Stimulated activated memory B cell treated with anti-CD40 and anti-IgM and Interleukin-4, amounts not matched to agents 10 μg/mL and 1 μg/mL and 100 μg/mL, for 72 hours (primary cell): ENCODE data around the gene TMC1.
"Not testable (repeated sequence)": the region's sequence is repeated elsewhere in the genome, so short reads cannot be mapped to it uniquely, and the experiment has no call there.

ENCODE experiments used
- ATAC-seq: fragments of 150-1000 bp; cut with Tn5 transposase; 2 replicates; pipeline ENCODE4 v1.10.0; 2021
- H3K27ac Mint-ChIP-seq: one replicate; pipeline ENCODE4 v1.8.0; 2022; ENCODE audit warnings: mild to moderate bottlenecking, mixed read lengths
- H3K27me3 Mint-ChIP-seq: one replicate; pipeline ENCODE4 v1.8.0; 2022; ENCODE audit warnings: mixed read lengths
- H3K36me3 Mint-ChIP-seq: one replicate; pipeline ENCODE4 v1.8.0; 2022; ENCODE audit warnings: mixed read lengths
- H3K4me1 Mint-ChIP-seq: one replicate; pipeline ENCODE4 v1.8.0; 2022; ENCODE audit warnings: mixed read lengths
- H3K4me3 Mint-ChIP-seq: one replicate; pipeline ENCODE4 v1.8.0; 2022; ENCODE audit warnings: mild to moderate bottlenecking, moderate library complexity, mixed read lengths
- H3K9me3 Mint-ChIP-seq: one replicate; pipeline ENCODE4 v1.8.0; 2022; ENCODE audit warnings: mixed read lengths

Gene TMC1

DNA sequence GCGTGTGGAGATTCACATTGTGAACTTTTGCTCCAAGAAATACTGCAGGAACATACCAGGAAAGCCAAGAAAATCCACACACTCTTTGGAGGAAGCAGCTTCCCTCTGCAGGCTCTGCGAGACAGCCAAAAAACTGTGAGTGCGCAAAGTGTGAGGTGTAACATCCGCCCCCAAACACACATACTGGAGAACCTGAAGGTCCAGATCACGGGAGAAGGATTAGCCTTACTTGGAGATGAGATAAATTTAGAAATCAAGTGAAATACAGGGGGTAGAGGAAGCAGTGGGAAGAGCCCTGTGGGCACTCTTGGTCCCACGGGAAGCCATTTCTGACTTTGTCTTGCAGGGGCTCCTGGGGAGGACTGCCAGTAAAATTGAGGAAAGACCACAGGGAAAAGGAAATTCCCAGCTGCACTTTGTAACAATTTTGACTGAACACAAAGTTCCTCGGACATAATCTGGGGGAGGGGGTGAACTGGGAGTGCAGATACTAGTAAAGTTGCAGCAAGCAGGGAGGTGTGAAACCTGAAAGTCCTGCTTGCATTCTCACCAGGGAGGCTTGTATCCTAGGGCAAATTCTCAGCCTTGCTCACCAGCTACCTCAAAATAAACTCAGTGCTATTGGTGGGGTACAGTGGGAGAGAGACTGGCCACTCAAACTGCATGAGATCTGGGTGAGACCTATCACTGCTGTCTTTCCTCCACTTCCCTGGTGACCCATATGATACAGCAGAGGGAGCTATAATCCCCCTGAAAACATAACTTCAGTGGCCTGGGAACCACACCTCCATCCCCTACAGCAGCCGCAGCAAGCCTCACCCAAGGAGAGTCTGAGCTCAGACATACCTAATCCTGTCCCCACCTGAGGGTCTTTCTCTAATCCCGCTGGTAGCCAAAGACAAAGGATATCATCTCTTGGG is 322.4 kb downstream of the TMC1 start:
- Mint-ChIP-seq H3K9me3 (peaks cover 19% of the 10 kb centered on the region), H3K27ac (no peak overlapping the region), H3K4me1 (no peaks in the 10 kb centered on the region), H3K27me3 (no peaks in the 10 kb centered on the region), H3K36me3 (no peaks in the 10 kb centered on the region), H3K4me3 (no peak overlapping the region)
- no peak for ATAC-seq

GRCh38 chr9:72844440-72844768 is 323.0 kb downstream of the TMC1 start:
- Mint-ChIP-seq H3K36me3 (no peaks in the 10 kb centered on the region), H3K4me3 (no peak overlapping the region), H3K9me3 (peaks cover 21% of the 10 kb centered on the region), H3K27ac (no peak overlapping the region), H3K27me3 (no peaks in the 10 kb centered on the region), H3K4me1 (no peaks in the 10 kb centered on the region)
- no peak for ATAC-seq

GRCh38 chr9:72845052-72845451 is 323.6 kb downstream of the TMC1 start:
- H3K9me3 Mint-ChIP-seq: peaks cover 21% of the 10 kb centered on the region
- not testable (repeated sequence) for H3K27ac Mint-ChIP-seq, H3K27me3 Mint-ChIP-seq, ATAC-seq, H3K4me1 Mint-ChIP-seq, H3K36me3 Mint-ChIP-seq, H3K4me3 Mint-ChIP-seq

DNA sequence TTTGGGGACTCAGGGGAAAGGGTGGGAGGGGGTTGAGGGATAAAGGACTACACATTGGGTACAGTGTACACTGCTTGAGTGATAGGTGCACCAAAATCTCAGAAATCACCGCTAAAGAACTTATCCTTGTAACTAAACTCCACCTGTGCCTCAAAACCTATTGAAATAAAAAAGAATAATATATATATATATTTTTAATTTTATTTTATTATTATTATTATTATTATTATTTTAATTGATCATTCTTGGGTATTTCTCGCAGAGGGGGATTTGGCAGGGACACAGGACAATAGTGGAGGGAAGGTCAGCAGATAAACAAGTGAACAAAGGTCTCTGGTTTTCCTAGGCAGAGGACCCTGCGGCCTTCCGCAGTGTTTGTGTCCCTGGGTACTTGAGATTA is 328.8 kb downstream of the TMC1 start:
- H3K4me3 Mint-ChIP-seq, H3K4me1 Mint-ChIP-seq, H3K27ac Mint-ChIP-seq, ATAC-seq, H3K36me3 Mint-ChIP-seq, H3K27me3 Mint-ChIP-seq: not testable (repeated sequence)
- H3K9me3 Mint-ChIP-seq: peaks cover 17% of the 10 kb centered on the region

DNA sequence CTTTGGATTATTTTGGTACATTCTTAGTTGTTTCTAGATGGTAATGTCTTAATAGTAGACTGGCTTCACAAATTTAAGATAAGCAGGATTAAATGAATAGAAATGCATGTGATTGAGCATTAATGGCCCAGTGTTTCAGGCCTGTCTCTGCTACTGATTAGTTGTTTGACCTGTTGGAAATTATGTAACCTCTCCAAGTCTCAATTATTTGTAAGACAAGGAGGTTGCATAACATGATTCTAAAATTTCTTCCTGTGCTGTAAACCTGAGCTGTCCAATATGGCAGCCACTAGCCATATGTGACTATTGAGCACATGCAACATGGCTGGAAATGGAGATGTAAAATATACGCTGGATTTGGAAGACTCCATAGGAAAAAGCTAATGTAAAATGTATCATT is 333.9 kb downstream of the TMC1 start:
- Mint-ChIP-seq H3K4me3 (no peak overlapping the region), H3K4me1 (no peaks in the 10 kb centered on the region), H3K36me3 (no peaks in the 10 kb centered on the region), H3K9me3 (no peaks in the 10 kb centered on the region), H3K27me3 (no peaks in the 10 kb centered on the region), H3K27ac (no peak overlapping the region)
- no peak for ATAC-seq

DNA sequence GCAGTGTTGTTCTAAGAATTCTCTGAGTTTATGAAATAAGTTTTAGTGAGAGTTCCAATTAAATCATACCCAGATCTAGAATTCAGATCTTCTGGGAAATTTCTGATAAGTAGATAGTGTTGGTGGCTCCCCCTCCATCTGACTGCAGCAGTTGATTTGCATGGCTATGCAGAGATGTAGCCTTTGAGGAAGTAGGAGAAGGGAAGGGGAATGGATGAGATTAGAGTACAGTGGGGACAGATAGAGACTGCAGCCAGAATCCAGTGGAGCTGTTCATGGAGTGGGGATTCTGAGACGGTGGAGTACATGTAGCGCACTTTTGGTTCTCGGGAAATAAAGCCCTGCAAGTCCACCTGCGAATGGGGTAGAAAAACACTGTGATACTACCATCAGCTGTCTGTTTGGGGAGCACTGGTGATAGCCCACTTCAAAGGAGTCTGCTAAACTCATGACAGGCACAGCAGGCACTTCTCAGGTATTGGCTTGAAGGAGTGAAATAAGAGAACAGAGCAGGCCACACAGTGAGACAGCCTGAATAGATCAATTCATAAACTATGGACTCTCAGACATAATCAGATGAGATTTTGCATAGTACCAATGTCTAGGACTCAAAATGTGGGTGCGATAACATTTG is 334.6 kb downstream of the TMC1 start:
- no peak overlapping the region for H3K27ac Mint-ChIP-seq
- no peaks in the 10 kb centered on the region for H3K4me1 Mint-ChIP-seq
- ATAC-seq: peak; percentile 24
- no peaks in the 10 kb centered on the region for H3K9me3 Mint-ChIP-seq
- H3K4me3 Mint-ChIP-seq: no peak overlapping the region
- no peaks in the 10 kb centered on the region for H3K36me3 Mint-ChIP-seq
- H3K27me3 Mint-ChIP-seq: no peaks in the 10 kb centered on the region

GRCh38 chr9:72856972-72857623 is 335.7 kb downstream of the TMC1 start:
- no peak for ATAC-seq
- no peaks in the 10 kb centered on the region for H3K27me3 Mint-ChIP-seq
- no peak overlapping the region for H3K4me3 Mint-ChIP-seq

GRCh38 chr9:72857624-72857996 is 336.2 kb downstream of the TMC1 start:
- no peaks in the 10 kb centered on the region for H3K27me3 Mint-ChIP-seq
- H3K9me3 Mint-ChIP-seq: no peaks in the 10 kb centered on the region
- H3K27ac Mint-ChIP-seq: no peak overlapping the region
- H3K4me3 Mint-ChIP-seq: no peak overlapping the region
- peaks cover 5% of the 10 kb centered on the region for H3K4me1 Mint-ChIP-seq
- no peaks in the 10 kb centered on the region for H3K36me3 Mint-ChIP-seq
- ATAC-seq: no peak

More at GRCh38 chr9:72856972-72857623, 335.7 kb downstream of the TMC1 start:
- H3K36me3 Mint-ChIP-seq: no peaks in the 10 kb centered on the region
- no peak overlapping the region for H3K27ac Mint-ChIP-seq
- H3K4me1 Mint-ChIP-seq: no peaks in the 10 kb centered on the region
- H3K9me3 Mint-ChIP-seq: no peaks in the 10 kb centered on the region

DNA sequence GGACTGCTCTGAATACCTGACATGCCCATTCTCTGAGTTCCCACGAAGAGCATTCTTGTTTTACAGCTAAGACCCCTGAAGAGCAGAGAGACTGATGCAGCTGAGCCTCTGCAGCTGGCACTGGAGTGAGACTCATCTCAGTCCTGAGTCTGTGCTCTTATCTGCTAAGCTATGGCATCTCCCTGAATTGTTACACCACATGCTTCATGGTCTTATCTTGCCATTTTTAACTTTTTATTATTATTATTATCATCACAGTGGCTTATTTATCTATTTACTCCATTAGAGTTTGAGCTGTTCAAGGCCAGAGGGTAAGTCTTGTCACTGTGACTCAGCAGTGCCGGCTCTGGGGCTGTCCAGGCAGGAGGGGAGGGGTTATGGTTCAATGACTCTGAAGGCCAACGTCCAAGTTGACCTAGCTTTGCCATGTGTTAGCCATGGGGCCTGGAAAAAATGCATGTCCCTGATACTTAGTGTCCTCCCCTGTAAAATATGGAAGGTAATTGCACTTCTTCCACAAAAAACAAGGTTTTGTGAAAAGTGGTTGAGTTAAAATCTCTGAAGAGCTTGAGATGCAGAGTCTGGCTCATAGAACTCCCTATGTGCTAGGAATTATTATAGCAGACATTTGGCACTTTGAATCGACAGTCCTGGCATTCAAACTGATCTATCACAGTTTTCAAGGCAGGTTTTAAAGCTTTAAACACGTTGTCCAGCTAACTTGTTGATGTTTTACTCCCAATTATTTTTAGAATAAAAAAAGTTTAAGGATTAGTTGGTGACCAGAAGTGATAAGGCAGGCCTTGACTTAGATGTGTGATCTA is 336.9 kb downstream of the TMC1 start:
- H3K27ac Mint-ChIP-seq: no peak overlapping the region
- ATAC-seq: no peak
- no peaks in the 10 kb centered on the region for H3K27me3 Mint-ChIP-seq
- no peaks in the 10 kb centered on the region for H3K36me3 Mint-ChIP-seq
- no peak overlapping the region for H3K4me3 Mint-ChIP-seq
- peaks cover 10% of the 10 kb centered on the region for H3K4me1 Mint-ChIP-seq
- no peaks in the 10 kb centered on the region for H3K9me3 Mint-ChIP-seq

GRCh38 chr9:72862788-72863187 is 341.4 kb downstream of the TMC1 start:
- ATAC-seq, H3K27ac Mint-ChIP-seq: not testable (repeated sequence)
- H3K4me1 Mint-ChIP-seq: peaks cover 10% of the 10 kb centered on the region

GRCh38 chr9:72863456-72864094 is 342.2 kb downstream of the TMC1 start:
- H3K27ac Mint-ChIP-seq: no peak overlapping the region
- peaks cover 3% of the 10 kb centered on the region for H3K9me3 Mint-ChIP-seq
- H3K4me1 Mint-ChIP-seq: peaks cover 10% of the 10 kb centered on the region
- H3K4me3 Mint-ChIP-seq: no peak overlapping the region
- no peaks in the 10 kb centered on the region for H3K36me3 Mint-ChIP-seq
- no peak for ATAC-seq
- H3K27me3 Mint-ChIP-seq: no peaks in the 10 kb centered on the region

More at GRCh38 chr9:72862788-72863187, 341.4 kb downstream of the TMC1 start:
- H3K4me3 Mint-ChIP-seq, H3K9me3 Mint-ChIP-seq, H3K27me3 Mint-ChIP-seq, H3K36me3 Mint-ChIP-seq: not testable (repeated sequence)

- Mint-ChIP-seq H3K27ac (no peak overlapping the region), H3K4me1 (peaks cover 10% of the 10 kb centered on the region), H3K4me3 (no peak overlapping the region), H3K27me3 (no peaks in the 10 kb centered on the region), H3K9me3 (peaks cover 3% of the 10 kb centered on the region), H3K36me3 (no peaks in the 10 kb centered on the region)
- no peak for ATAC-seq
These were observed 342.9 kb downstream of the TMC1 start for GRCh38 chr9:72864327-72864726.

- no peaks in the 10 kb centered on the region for H3K27me3 Mint-ChIP-seq
- peaks cover 3% of the 10 kb centered on the region for H3K9me3 Mint-ChIP-seq
- no peak for ATAC-seq
- H3K4me1 Mint-ChIP-seq: no peaks in the 10 kb centered on the region
- H3K27ac Mint-ChIP-seq: no peak overlapping the region
- H3K4me3 Mint-ChIP-seq: no peak overlapping the region
- no peaks in the 10 kb centered on the region for H3K36me3 Mint-ChIP-seq
These were observed 350.3 kb downstream of the TMC1 start for GRCh38 chr9:72871685-72872084.

DNA sequence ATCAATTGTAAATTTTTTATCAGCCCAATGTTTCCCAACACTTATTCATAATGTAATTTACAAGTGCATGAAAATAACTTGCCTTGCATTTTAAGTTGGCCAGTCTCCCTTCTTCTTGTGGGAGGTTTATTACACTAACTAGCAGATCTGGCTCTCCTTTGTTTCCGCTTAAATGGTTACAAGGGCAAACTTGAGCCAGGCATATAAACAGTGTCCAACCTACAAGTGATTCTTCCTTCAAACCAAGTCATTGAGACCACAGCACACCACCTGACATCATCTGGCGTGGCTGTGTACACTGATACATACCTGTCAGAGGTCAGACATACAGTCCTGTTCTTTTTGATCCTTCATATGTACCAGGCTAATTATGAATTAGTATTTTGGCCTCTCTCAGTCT is 351.3 kb downstream of the TMC1 start:
- H3K4me1 Mint-ChIP-seq: no peaks in the 10 kb centered on the region
- peaks cover 3% of the 10 kb centered on the region for H3K9me3 Mint-ChIP-seq
- H3K27ac Mint-ChIP-seq: no peak overlapping the region
- no peak overlapping the region for H3K4me3 Mint-ChIP-seq
- H3K27me3 Mint-ChIP-seq: no peaks in the 10 kb centered on the region
- no peaks in the 10 kb centered on the region for H3K36me3 Mint-ChIP-seq
- ATAC-seq: no peak

- Mint-ChIP-seq H3K9me3 (no peaks in the 10 kb centered on the region), H3K36me3 (no peaks in the 10 kb centered on the region), H3K4me3 (no peak overlapping the region), H3K27ac (no peak overlapping the region), H3K27me3 (no peaks in the 10 kb centered on the region), H3K4me1 (no peaks in the 10 kb centered on the region)
- no peak for ATAC-seq
These were observed 352.0 kb downstream of the TMC1 start for GRCh38 chr9:72873456-72873855.
